ENCODE measurements around the gene STX2.
"Not testable (repeated sequence)": the region's sequence is repeated elsewhere in the genome, so short reads cannot be mapped to it uniquely, and the experiment has no call there.

STX2 gene

GRCh38 chr12:130795906-130796305, 43.1 kb downstream of the STX2 start:
- no peak for DNase-seq

- no peak for DNase-seq
These were observed 45.5 kb downstream of the STX2 start for GRCh38 chr12:130793554-130793849.

- DNase-seq = no peak
These were observed 46.1 kb downstream of the STX2 start for GRCh38 chr12:130792821-130793553.

- no peak for DNase-seq
These were observed 47.4 kb downstream of the STX2 start for GRCh38 chr12:130791629-130792028.

- DNase-seq = no peak
These were observed 50.5 kb downstream of the STX2 start for GRCh38 chr12:130788515-130788914.

- DNase-seq = no peak
These were observed 51.3 kb downstream of the STX2 start for GRCh38 chr12:130787445-130788410.

- no peak for DNase-seq
These were observed 52.0 kb downstream of the STX2 start for GRCh38 chr12:130787041-130787440.

GRCh38 chr12:130783110-130783715, 55.8 kb downstream of the STX2 start:
- no peak for DNase-seq

- not testable (repeated sequence) for DNase-seq
These were observed 56.8 kb downstream of the STX2 start for GRCh38 chr12:130782245-130782644.

- DNase-seq = no peak
These were observed 58.0 kb downstream of the STX2 start for GRCh38 chr12:130780880-130781575.

GRCh38 chr12:130780325-130780724, 58.7 kb downstream of the STX2 start:
- DNase-seq = no peak

- no peak for DNase-seq
These were observed 60.3 kb downstream of the STX2 start for GRCh38 chr12:130778776-130779175.

GRCh38 chr12:130776857-130777339, 62.2 kb downstream of the STX2 start:
- DNase-seq = no peak

GRCh38 chr12:130775953-130776856, 62.8 kb downstream of the STX2 start:
- DNase-seq = peak; percentile 62 to 65

GRCh38 chr12:130770413-130771028, 68.5 kb downstream of the STX2 start:
- no peak for DNase-seq

- no peak for DNase-seq
These were observed 70.9 kb downstream of the STX2 start for GRCh38 chr12:130768120-130768519.

- no peak for DNase-seq
These were observed 72.6 kb downstream of the STX2 start for GRCh38 chr12:130766470-130766869.

GRCh38 chr12:130765186-130765659, 73.8 kb downstream of the STX2 start:
- no peak for DNase-seq

GRCh38 chr12:130764475-130765185, 74.4 kb downstream of the STX2 start:
- DNase-seq = peak; percentile 39 to 43

- DNase-seq = no peak
These were observed 75.0 kb downstream of the STX2 start for GRCh38 chr12:130764073-130764472.

- no peak for DNase-seq
These were observed 76.8 kb downstream of the STX2 start for GRCh38 chr12:130762319-130762675.

All from stimulated activated CD4-positive, alpha-beta T cell treated with anti-CD3 and anti-CD28 coated beads, Interleukin-2, amount 100 ng/mL, for 48 hours (primary cell).